ENCODE measurements around the gene SPEN. TPM values are rescaled to one million over a fixed set of nuclear protein-coding genes. Genes with fewer than 3 reads are reported as not detected.
"Not testable (repeated sequence)": the region's sequence is repeated elsewhere in the genome, so short reads cannot be mapped to it uniquely, and the experiment has no call there.

Gene SPEN
- total and polyA plus RNA-seq, 2 experiments from 2014 or later = 14.9 to 43.6 TPM

- TF ChIP-seq EZH2 (IDR thresholded peaks at IDR 0.05; ENCODE audit: low read depth, unreplicated experiment) (no peak), STAT1 (IDR thresholded peaks at IDR 0.05; ENCODE audit: unreplicated experiment) (no peak), JUNB (IDR thresholded peaks at IDR 0.05; ENCODE audit: unreplicated experiment) (no peak), ZNF114 (CRISPR knock-in tag; IDR thresholded peaks at IDR 0.05) (no peak), CREB1 (CRISPR knock-in tag; IDR thresholded peaks at IDR 0.05; ENCODE audit: low read depth) (no peak), NANOG (IDR thresholded peaks at IDR 0.05; ENCODE audit: borderline replicate concordance) (no peak), CTCF (conservative IDR thresholded peaks at IDR 0.05; ENCODE audit: low read depth in 2 of 2) (no peak), POLR2AphosphoS5 (IDR thresholded peaks at IDR 0.05; ENCODE audit: low read depth) (no peak), EZH2phosphoT487 (IDR thresholded peaks at IDR 0.05; ENCODE audit: unreplicated experiment) (no peak)
Measured at GRCh38 chr1:15911141-15911540, 63.6 kb downstream of the SPEN start (continued).

- Histone ChIP-seq H2AFZ (no peak overlapping the region), H3K4me2 (no peak overlapping the region), H3K27me3 (ENCODE audit: insufficient read depth) (no peaks in the 10 kb centered on the region), H3K79me2 (replicated peaks; ENCODE audit: insufficient read depth) (peaks cover 29% of the 10 kb centered on the region), H3K4me3 (no peak overlapping the region), H4K20me1 (replicated peaks; ENCODE audit: insufficient read depth) (no peaks in the 10 kb centered on the region; the same call in 1 of the 2 replicates), H3K36me3 (ENCODE audit: insufficient read depth) (peaks cover 3% of the 10 kb centered on the region; the same call in 1 of the 2 replicates), H3K9me2 (ENCODE audit: insufficient read depth) (no peaks in the 10 kb centered on the region), H3K4me1 (ENCODE audit: insufficient read depth) (no peaks in the 10 kb centered on the region), H3F3A (replicated peaks; ENCODE audit: low read depth) (no peaks in the 10 kb centered on the region), H3K27ac (ENCODE audit: low read depth) (no peak overlapping the region)
- DNase-seq (ENCODE audit: low spot score) (no peak), ATAC-seq (no peak)
- H3K4me1 Mint-ChIP-seq = no peaks in the 10 kb centered on the region
- TF ChIP-seq POLR2AphosphoS5 (IDR thresholded peaks at IDR 0.05; ENCODE audit: low read depth) (no peak), CREB1 (CRISPR knock-in tag; IDR thresholded peaks at IDR 0.05; ENCODE audit: low read depth) (no peak)
- H3K4me3 Mint-ChIP-seq = no peak overlapping the region
- peaks cover 3% of the 10 kb centered on the region for H3K27me3 Mint-ChIP-seq (ENCODE audit: insufficient read depth, low read depth, poor library complexity)
- H3K9me3 Mint-ChIP-seq = no peaks in the 10 kb centered on the region
- H3K27ac Mint-ChIP-seq = no peak overlapping the region
- H3K36me3 Mint-ChIP-seq (ENCODE audit: low read depth) = peaks cover 50% of the 10 kb centered on the region
Measured at GRCh38 chr1:15911927-15912326, 64.4 kb downstream of the SPEN start.

GRCh38 chr1:15913607-15914006 is 66.1 kb downstream of the SPEN start:
- H3K27me3 ChIP-seq (ENCODE audit: insufficient read depth); H3K27ac ChIP-seq (ENCODE audit: low read depth); H3K4me2 ChIP-seq; H2AFZ ChIP-seq; ATAC-seq; DNase-seq (ENCODE audit: low spot score); H3K9me3 Mint-ChIP-seq; H3K27me3 Mint-ChIP-seq (ENCODE audit: insufficient read depth, low read depth, poor library complexity); H4K20me1 ChIP-seq (replicated peaks; ENCODE audit: insufficient read depth); H3K4me1 Mint-ChIP-seq; H3K36me3 ChIP-seq (ENCODE audit: insufficient read depth); H3F3A ChIP-seq (replicated peaks; ENCODE audit: low read depth); H3K4me3 ChIP-seq; H3K27ac Mint-ChIP-seq; H3K4me3 Mint-ChIP-seq; H3K4me1 ChIP-seq (ENCODE audit: insufficient read depth); H3K9me2 ChIP-seq (ENCODE audit: insufficient read depth): not testable (repeated sequence)
- H3K36me3 Mint-ChIP-seq (ENCODE audit: low read depth) = peaks cover 54% of the 10 kb centered on the region
- peaks cover 12% of the 10 kb centered on the region; the same call in 1 of the 2 replicates for H3K79me2 ChIP-seq (replicated peaks; ENCODE audit: insufficient read depth)

Data from GM23338 (cell line).